Peyer's patch (tissue), 4 donors: ENCODE results near the gene ISOC1.

ENCODE experiments used
- POLR2A ChIP-seq, 2 donors: fragments of 450-650 bp; IDR thresholded peaks; one replicate each; pipeline ENCODE4 v1.5.1; 2017; ENCODE audit warnings: antibody characterized with exemption in 2 of 2, mild to moderate bottlenecking in 2 of 2, moderate library complexity in 2 of 2
- TF ChIP-seq, protein P1 (sequence below), 6 experiments: fragments of 450-650 bp in 4 of 6; fragments of 200-600 bp in 2 of 6; sonication (generic) in 1 of 6; IDR thresholded peaks; one replicate each; pipeline ENCODE4 v1.5.1; 2017 to 2019; ENCODE audit warnings: antibody characterized with exemption in 6 of 6, mild to moderate bottlenecking in 3 of 6, moderate library complexity in 1 of 6

DNA sequence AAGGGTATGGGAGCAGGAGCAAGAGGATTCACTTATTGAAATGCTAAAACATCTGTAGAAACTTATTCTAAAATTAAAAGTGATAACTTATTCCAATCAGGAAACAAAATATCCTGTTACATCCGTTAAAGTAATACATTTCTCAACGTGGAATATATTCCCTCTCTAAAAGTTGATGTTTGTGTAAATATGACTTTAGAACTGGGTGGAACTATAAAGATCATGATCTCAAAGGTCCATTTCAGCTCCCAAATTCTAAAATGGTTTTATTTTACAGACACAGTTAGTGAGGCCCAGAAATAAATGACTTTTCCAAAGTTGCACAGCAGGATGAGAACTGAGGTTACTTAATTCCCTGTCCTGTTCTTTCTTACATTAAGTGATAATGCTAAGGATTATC lies 21.1 kb downstream of the ISOC1 start:
- TF ChIP-seq, protein P1, sequence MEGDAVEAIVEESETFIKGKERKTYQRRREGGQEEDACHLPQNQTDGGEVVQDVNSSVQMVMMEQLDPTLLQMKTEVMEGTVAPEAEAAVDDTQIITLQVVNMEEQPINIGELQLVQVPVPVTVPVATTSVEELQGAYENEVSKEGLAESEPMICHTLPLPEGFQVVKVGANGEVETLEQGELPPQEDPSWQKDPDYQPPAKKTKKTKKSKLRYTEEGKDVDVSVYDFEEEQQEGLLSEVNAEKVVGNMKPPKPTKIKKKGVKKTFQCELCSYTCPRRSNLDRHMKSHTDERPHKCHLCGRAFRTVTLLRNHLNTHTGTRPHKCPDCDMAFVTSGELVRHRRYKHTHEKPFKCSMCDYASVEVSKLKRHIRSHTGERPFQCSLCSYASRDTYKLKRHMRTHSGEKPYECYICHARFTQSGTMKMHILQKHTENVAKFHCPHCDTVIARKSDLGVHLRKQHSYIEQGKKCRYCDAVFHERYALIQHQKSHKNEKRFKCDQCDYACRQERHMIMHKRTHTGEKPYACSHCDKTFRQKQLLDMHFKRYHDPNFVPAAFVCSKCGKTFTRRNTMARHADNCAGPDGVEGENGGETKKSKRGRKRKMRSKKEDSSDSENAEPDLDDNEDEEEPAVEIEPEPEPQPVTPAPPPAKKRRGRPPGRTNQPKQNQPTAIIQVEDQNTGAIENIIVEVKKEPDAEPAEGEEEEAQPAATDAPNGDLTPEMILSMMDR (IDR thresholded peaks at IDR 0.05), result no peak
- TF ChIP-seq POLR2A (IDR thresholded peaks at IDR 0.05), result no peak
